Liver (tissue), 9 donors: ENCODE data around the gene DUSP14. TPM values are rescaled to one million over a fixed set of nuclear protein-coding genes. Genes with fewer than 3 reads are reported as not detected.

Experiments used
- DNase-seq: peaks from one replicate; pipeline ENCODE4 v3.0.0-alpha.2; 2017; ENCODE audit warnings: low spot score
- H3K27ac ChIP-seq, 2 donors: one replicate each; pipeline ENCODE4 v1.7.0; 2013; ENCODE audit warnings: inconsistent platforms in 2 of 2, low read length in 2 of 2, control low read depth in 1 of 2, low read depth in 1 of 2, mild to moderate bottlenecking in 1 of 2
- H3K27me3 ChIP-seq, 4 donors: one replicate each; pipeline versions ENCODE4 v1.6.1 to v1.7.0; 2013; ENCODE audit warnings: low read length in 3 of 4, inconsistent platforms in 1 of 4, mild to moderate bottlenecking in 1 of 4, moderate library complexity in 1 of 4; ENCODE audit not compliant: control insufficient read depth in 4 of 4, insufficient read depth in 4 of 4
- H3K36me3 ChIP-seq, 4 donors: one replicate each; pipeline versions ENCODE4 v1.6.1 to v1.7.0; 2013; ENCODE audit warnings: low read length in 3 of 4, mild to moderate bottlenecking in 3 of 4, low read depth in 1 of 4, moderate library complexity in 1 of 4; ENCODE audit not compliant: control insufficient read depth in 4 of 4, insufficient read depth in 3 of 4
- H3K4me1 ChIP-seq, 4 donors: one replicate each; pipeline versions ENCODE4 v1.6.1 to v1.7.0; 2013; ENCODE audit warnings: low read length in 3 of 4, mild to moderate bottlenecking in 3 of 4, moderate library complexity in 1 of 4; ENCODE audit not compliant: control insufficient read depth in 4 of 4, insufficient read depth in 4 of 4
- H3K4me3 ChIP-seq, 3 donors: one replicate each; pipeline versions ENCODE4 v1.6.1 to v1.7.0; 2013; ENCODE audit warnings: low read length in 3 of 3, control low read depth in 1 of 3, low read depth in 1 of 3, mild to moderate bottlenecking in 1 of 3
- H3K9ac ChIP-seq, 2 donors: one replicate each; pipeline ENCODE4 v1.7.0; 2013; ENCODE audit warnings: low read length in 2 of 2, mild to moderate bottlenecking in 2 of 2, moderate library complexity in 2 of 2, control low read depth in 1 of 2, low read depth in 1 of 2
- H3K9me3 ChIP-seq, 4 donors: one replicate each; pipeline versions ENCODE4 v1.6.1 to v1.7.0; 2013; ENCODE audit warnings: low read length in 3 of 4; ENCODE audit not compliant: control insufficient read depth in 4 of 4
- ATF3 ChIP-seq: IDR thresholded peaks from 2 replicates; pipeline ENCODE4 v1.6.1; 2016; ENCODE audit warnings: antibody characterized with exemption
- EGR1 ChIP-seq, 2 donors: IDR thresholded peaks; 2 replicates each; pipeline ENCODE4 v1.6.1; 2016 to 2018; ENCODE audit warnings: antibody characterized with exemption in 2 of 2, low read depth in 2 of 2
- FOXA1 ChIP-seq: IDR thresholded peaks from 2 replicates; pipeline ENCODE4 v1.6.1; 2016; ENCODE audit warnings: antibody characterized with exemption
- FOXA2 ChIP-seq: IDR thresholded peaks from 2 replicates; pipeline ENCODE4 v1.6.1; 2016; ENCODE audit warnings: antibody characterized with exemption
- HNF4A ChIP-seq, 2 donors: conservative IDR thresholded peaks; 2 replicates each; pipeline ENCODE4 v1.6.1; 2016; ENCODE audit warnings: antibody characterized with exemption in 2 of 2, mild to moderate bottlenecking in 2 of 2
- HNF4G ChIP-seq: IDR thresholded peaks from 2 replicates; pipeline ENCODE4 v1.6.1; 2016; ENCODE audit warnings: antibody characterized with exemption
- NR2F2 ChIP-seq: IDR thresholded peaks from 2 replicates; pipeline ENCODE4 v1.6.1; 2016; ENCODE audit warnings: antibody characterized with exemption
- RAD21 ChIP-seq, 2 donors: IDR thresholded peaks; 2 replicates each; pipeline ENCODE4 v1.6.1; 2016; ENCODE audit warnings: antibody characterized with exemption in 2 of 2, mild to moderate bottlenecking in 2 of 2
- REST ChIP-seq: IDR thresholded peaks from 2 replicates; pipeline ENCODE4 v1.6.1; 2016; ENCODE audit warnings: antibody characterized with exemption, mild to moderate bottlenecking
- RXRA ChIP-seq, 2 donors: IDR thresholded peaks; 2 replicates each; pipeline ENCODE4 v1.6.1; 2017 to 2018; ENCODE audit warnings: antibody characterized with exemption in 2 of 2, mild to moderate bottlenecking in 1 of 2
- TAF1 ChIP-seq: conservative IDR thresholded peaks from 2 replicates; pipeline ENCODE4 v1.6.1; 2016; ENCODE audit warnings: antibody characterized with exemption, mild to moderate bottlenecking
- WGBS: extraction: QIAGEN DNeasy Blood & Tissue Kit; methylation state at CpG from one replicate; pipeline ENCODE4 v1.1.7; 2013; 5-methylcytosine and 5-hydroxymethylcytosine counted together
- polyA plus RNA-seq, 2 donors: library from polyadenylated mRNA; stranded (reverse) in 1 of 2; unstranded in 1 of 2; fragments of 200-250 nt in 1 of 2; fragments of >200 nt in 1 of 2; fragmentation: Nextera tagmentation in 1 of 2; extraction: Ambion mirVana in 1 of 2; gene quantifications; one replicate each; pipeline versions ENCODE4 v1.2.1 to v1.2.3, GENCODE V29; 2013 to 2015
- total RNA-seq, 2 donors: library from RNA; depleted of rRNA; stranded (reverse); fragments of >200 nt; gene quantifications; one replicate each; pipeline ENCODE4 v1.2.3, GENCODE V29; 2014
- TF ChIP-seq, protein P1 (sequence below): IDR thresholded peaks from 2 replicates; pipeline ENCODE4 v1.6.1; 2016; ENCODE audit warnings: antibody characterized with exemption
- TF ChIP-seq, protein P2 (sequence below): fragments of 150-350 bp; IDR thresholded peaks from 2 replicates; pipeline ENCODE4 v1.5.1; 2017; ENCODE audit warnings: improper control_type of control experiment, low read depth, low read length; ENCODE audit not compliant: missing input control
- donor health status: healthy.
- donor health status: healthy.
- donor health status: healthy.
- donor health status: healthy.
- donor health status: healthy.

DUSP14 gene
- total and polyA plus RNA-seq, 4 donors, result 6.3 to 15.7 (median 13.8) TPM

GRCh38 chr17:37532756-37533155 is 43.1 kb downstream of the DUSP14 start:
- Histone ChIP-seq H3K4me3 (no peak overlapping the region), H3K4me1 (no peaks in the 10 kb centered on the region), H3K27me3 (no peaks in the 10 kb centered on the region), H3K9me3 (no peaks in the 10 kb centered on the region), H3K27ac (no peak overlapping the region), H3K9ac (no peak overlapping the region), H3K36me3 (peaks cover 15 to 66% (median 58%) of the 10 kb centered on the region in 4 donors)
- no peak for DNase-seq
- 91% methylated on average over 3 of the region's 3 CpGs for WGBS
- TF ChIP-seq, protein P1, sequence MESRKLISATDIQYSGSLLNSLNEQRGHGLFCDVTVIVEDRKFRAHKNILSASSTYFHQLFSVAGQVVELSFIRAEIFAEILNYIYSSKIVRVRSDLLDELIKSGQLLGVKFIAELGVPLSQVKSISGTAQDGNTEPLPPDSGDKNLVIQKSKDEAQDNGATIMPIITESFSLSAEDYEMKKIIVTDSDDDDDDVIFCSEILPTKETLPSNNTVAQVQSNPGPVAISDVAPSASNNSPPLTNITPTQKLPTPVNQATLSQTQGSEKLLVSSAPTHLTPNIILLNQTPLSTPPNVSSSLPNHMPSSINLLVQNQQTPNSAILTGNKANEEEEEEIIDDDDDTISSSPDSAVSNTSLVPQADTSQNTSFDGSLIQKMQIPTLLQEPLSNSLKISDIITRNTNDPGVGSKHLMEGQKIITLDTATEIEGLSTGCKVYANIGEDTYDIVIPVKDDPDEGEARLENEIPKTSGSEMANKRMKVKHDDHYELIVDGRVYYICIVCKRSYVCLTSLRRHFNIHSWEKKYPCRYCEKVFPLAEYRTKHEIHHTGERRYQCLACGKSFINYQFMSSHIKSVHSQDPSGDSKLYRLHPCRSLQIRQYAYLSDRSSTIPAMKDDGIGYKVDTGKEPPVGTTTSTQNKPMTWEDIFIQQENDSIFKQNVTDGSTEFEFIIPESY, result no peak
- no peak for TF ChIP-seq RAD21 (IDR thresholded peaks at IDR 0.05)

GRCh38 chr17:37535906-37536305 is 46.2 kb downstream of the DUSP14 start:
- Histone ChIP-seq H3K9ac (no peak overlapping the region), H3K9me3 (no peaks in the 10 kb centered on the region), H3K27me3 (no peaks in the 10 kb centered on the region), H3K27ac (no peak overlapping the region), H3K4me1 (no peaks in the 10 kb centered on the region), H3K36me3 (peaks cover 12 to 67% (median 55%) of the 10 kb centered on the region in 4 donors), H3K4me3 (no peak overlapping the region)
- 98% methylated on average over 5 of the region's 5 CpGs for WGBS
- TF ChIP-seq RAD21 (IDR thresholded peaks at IDR 0.05) (no peak), ATF3 (no peak), NR2F2 (no peak)
- TF ChIP-seq, protein P2, sequence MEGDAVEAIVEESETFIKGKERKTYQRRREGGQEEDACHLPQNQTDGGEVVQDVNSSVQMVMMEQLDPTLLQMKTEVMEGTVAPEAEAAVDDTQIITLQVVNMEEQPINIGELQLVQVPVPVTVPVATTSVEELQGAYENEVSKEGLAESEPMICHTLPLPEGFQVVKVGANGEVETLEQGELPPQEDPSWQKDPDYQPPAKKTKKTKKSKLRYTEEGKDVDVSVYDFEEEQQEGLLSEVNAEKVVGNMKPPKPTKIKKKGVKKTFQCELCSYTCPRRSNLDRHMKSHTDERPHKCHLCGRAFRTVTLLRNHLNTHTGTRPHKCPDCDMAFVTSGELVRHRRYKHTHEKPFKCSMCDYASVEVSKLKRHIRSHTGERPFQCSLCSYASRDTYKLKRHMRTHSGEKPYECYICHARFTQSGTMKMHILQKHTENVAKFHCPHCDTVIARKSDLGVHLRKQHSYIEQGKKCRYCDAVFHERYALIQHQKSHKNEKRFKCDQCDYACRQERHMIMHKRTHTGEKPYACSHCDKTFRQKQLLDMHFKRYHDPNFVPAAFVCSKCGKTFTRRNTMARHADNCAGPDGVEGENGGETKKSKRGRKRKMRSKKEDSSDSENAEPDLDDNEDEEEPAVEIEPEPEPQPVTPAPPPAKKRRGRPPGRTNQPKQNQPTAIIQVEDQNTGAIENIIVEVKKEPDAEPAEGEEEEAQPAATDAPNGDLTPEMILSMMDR, result no peak
- no peak for DNase-seq

DNA sequence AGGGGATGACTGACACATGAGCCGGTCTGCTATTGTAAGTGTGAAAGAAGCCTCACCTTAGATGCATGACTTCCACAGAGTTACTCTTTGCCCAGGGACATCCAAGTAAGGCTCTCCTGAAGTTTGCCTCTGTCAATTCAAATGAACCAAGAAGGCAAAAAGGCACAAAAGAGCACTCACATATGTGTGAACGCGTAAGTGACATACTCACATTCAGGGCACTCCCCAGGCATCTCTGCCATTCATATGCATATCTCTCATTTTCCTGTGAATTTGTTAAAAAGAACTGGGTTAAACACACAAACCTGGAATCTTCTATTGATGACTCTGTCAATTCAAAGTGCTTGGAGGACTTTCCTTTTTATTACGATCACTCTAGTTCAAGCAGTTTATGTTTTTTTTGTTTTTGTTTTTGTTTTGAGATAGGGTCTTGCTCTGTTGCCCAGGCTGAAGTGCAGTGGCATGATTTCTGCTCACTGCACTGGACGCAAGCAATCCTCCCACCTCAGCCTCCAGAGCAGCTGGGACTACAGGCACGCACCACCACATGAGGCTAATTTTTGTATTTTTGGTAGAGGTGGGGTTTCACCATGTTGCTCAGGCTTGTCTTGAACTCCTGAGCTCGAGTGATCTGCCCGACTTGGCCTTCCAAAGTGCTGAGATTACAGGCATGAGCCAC is 49.4 kb downstream of the DUSP14 start:
- WGBS, result 97% methylated on average over 8 of the region's 8 CpGs
- Histone ChIP-seq H3K36me3 (peaks cover 13 to 69% (median 60%) of the 10 kb centered on the region in 4 donors), H3K27ac (no peak overlapping the region)

More for the DNA sequence above, 49.4 kb downstream of the DUSP14 start:
- Histone ChIP-seq H3K4me3 (no peak overlapping the region), H3K9ac (no peak overlapping the region), H3K4me1 (no peaks in the 10 kb centered on the region), H3K27me3 (no peaks in the 10 kb centered on the region), H3K9me3 (no peaks in the 10 kb centered on the region)
- TF ChIP-seq EGR1 (IDR thresholded peaks at IDR 0.05; ENCODE audit: low read depth in 2 of 2) (no peak), RAD21 (IDR thresholded peaks at IDR 0.05) (no peak), FOXA1 (no peak), TAF1 (no peak), HNF4G (no peak), REST (no peak), NR2F2 (no peak), FOXA2 (no peak), HNF4A (conservative IDR thresholded peaks at IDR 0.05) (no peak), RXRA (IDR thresholded peaks at IDR 0.05) (no peak)
- TF ChIP-seq, protein P2, result no peak
- DNase-seq, result no peak
